ENCODE measurements around the gene TEAD1.

Gene TEAD1

DNA sequence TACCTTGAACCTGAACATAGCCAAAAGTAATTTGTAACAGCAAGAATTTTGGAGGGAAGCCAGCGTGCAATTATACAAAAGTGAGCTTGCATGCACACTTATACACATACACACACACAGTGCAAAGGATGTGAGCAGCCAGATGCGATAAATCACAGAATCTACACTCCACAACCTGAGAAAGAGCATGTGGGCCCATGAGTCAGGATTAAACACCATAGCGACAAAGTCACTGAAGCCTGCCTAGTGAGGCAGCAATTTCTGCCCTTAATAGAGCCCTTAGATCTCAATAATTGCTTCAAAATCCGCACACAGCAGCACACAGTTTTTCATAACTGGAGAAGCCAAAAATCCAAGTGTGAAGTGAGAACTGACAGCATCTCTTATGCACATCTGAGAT is 42.6 kb upstream of the TEAD1 start:
- no peak for DNase-seq (ENCODE audit: low spot score)
- in situ Hi-C loops (cut with MboI; ENCODE audit: low sequenced_read_pairs, unreplicated experiment), result no loop called here
- no peak for TF ChIP-seq CTCF (IDR thresholded peaks at IDR 0.05; ENCODE audit: borderline replicate concordance, control extremely low read depth, extremely low read depth, insufficient read depth, missing control alignments)

DNA sequence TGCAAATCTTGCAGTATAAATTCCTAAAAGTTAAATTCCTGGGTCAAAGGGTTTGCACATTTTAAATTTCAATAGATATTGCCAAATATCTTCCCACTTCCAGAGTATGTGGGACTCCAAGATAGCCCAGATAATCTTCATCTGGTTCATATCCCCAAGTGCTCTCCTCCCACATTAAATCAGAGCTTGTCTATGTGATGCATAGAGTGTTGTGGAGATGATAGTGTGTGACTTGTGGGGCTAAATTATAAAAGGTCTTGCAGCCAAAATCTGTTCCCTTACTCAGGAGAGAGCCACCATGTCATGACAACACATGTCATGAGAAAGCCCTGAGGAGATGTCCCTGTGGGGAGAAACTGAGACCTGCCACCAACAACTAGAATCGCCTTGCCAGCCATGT is 39.9 kb upstream of the TEAD1 start:
- no peak for TF ChIP-seq CTCF (IDR thresholded peaks at IDR 0.05; ENCODE audit: borderline replicate concordance, control extremely low read depth, extremely low read depth, insufficient read depth, missing control alignments)
- no peak for DNase-seq (ENCODE audit: low spot score)
- in situ Hi-C loops (cut with MboI; ENCODE audit: low sequenced_read_pairs, unreplicated experiment), result no loop called here

DNA sequence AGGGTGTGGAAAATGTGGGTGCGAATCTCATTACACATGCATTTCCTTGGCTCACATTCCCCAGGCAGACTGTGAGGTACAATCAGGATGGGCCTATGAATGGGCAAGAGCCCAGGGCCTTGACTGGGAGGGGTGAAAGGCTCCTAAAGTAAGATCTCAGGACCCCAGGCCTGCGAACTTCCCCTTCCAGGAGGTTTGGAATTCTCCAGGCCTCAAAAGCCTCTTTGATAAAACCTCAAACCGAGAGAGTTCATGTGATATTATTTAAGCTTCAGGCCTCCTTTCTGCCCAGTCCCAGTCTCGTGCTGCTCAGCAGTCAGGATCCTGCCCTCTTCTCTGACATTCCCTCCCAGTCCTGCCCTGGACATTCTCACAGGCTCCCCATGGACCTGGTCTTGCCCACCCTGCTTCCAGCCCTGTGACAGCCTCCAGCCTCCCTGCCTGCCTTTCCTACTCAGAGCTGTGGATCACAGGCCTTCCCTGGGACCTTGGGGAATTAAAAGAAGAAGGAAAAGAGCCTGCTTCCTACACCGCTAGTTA is 37.3 kb upstream of the TEAD1 start:
- no peak for TF ChIP-seq CTCF (IDR thresholded peaks at IDR 0.05; ENCODE audit: borderline replicate concordance, control extremely low read depth, extremely low read depth, insufficient read depth, missing control alignments)
- DNase-seq (ENCODE audit: low spot score), result no peak
- in situ Hi-C loops (cut with MboI; ENCODE audit: low sequenced_read_pairs, unreplicated experiment), result no loop called here

DNA sequence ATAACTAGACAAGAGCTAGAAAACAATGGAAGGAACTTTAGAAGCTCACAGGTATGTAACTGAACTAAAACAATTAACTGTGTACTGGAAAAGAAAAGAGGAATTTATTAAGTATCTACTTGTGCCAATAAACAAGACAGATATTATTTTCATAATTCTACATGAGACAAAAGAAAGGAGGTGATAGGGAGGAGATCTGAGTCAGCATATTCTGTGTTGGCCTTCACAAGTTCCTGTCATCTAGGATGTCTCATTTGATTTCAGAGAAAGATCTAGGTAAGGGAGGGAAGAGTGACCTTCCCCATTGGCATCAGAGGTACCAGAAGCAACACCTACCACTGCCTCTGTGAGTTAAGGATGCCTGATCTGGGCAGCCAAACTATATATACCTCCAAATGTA is 34.8 kb upstream of the TEAD1 start:
- DNase-seq (ENCODE audit: low spot score), result no peak
- TF ChIP-seq CTCF (IDR thresholded peaks at IDR 0.05; ENCODE audit: borderline replicate concordance, control extremely low read depth, extremely low read depth, insufficient read depth, missing control alignments), result no peak
- in situ Hi-C loops (cut with MboI; ENCODE audit: low sequenced_read_pairs, unreplicated experiment), result no loop called here

DNA sequence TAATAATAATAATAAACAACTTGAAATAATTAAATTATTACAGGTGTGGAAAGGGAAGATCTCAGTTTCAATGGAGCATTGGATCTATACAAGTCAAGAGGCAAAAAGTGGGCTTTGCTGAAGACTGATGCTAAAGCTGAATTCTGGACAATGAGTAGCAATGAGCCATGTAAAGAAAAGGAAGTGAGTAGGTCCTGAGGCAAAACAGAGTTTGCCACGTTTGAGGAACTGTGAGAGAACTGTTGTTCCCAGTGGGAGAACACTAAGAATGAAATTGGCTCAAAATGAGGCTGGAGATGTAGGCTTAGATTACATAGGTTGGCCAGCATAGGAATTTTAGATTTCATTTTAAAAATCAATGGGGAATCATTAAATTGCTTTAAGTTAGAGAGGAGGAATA is 33.9 kb upstream of the TEAD1 start:
- no peak for DNase-seq (ENCODE audit: low spot score)
- in situ Hi-C loops (cut with MboI; ENCODE audit: low sequenced_read_pairs, unreplicated experiment), result no loop called here
- TF ChIP-seq CTCF (IDR thresholded peaks at IDR 0.05; ENCODE audit: borderline replicate concordance, control extremely low read depth, extremely low read depth, insufficient read depth, missing control alignments), result no peak

DNA sequence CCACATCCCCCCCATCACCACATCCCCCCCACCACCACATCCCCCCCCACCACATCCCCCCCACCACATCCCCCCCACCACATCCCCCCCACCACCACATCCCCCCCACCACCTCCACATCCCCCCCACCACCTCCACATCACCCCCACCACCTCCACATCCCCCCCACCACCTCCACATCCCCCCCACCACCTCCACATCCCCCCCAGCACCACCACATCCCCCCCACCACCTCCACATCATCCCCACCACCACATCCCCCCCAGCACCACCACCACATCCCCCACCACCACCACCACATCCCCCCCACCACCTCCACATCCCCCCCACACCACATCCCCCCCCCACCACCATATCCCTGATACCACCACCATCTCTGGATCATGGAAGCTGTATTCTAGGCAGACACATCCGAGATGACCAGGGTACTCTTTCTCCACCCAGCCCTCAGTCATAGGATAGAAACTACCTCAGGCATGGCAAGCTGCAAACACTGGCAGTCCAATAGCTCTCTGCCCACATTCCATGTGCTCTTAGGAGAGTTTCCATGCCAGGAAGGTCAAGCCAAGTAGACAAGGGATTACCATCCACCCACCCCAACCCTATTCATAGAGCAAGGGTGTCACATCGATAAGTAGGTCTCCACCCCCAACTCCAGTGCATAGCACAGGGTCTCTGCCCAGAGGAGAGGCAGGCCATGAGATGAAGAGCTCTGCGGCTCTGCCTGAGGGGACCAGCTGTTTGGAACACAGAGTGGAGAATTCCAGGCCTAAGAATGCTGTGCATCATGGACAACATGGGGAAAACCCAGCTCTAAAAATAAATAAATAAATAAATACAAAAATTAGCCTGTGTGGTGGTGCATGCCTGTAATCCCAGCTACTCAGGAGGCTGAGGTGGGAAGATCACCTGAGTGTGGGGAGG is 33.0 kb upstream of the TEAD1 start:
- no peak for TF ChIP-seq CTCF (IDR thresholded peaks at IDR 0.05; ENCODE audit: borderline replicate concordance, control extremely low read depth, extremely low read depth, insufficient read depth, missing control alignments)
- in situ Hi-C loops (cut with MboI; ENCODE audit: low sequenced_read_pairs, unreplicated experiment), result no loop called here
- DNase-seq (ENCODE audit: low spot score), result peak; percentile 72
